GM12878 (cell line): ENCODE results near the gene MAGI2. TPM values are rescaled to one million over a fixed set of nuclear protein-coding genes. Genes with fewer than 3 reads are reported as not detected.

Experiments used
- ATAC-seq: fragments of 200-7000 bp; cut with Tn5 transposase; 3 replicates; pipeline ENCODE4 v1.9.1; 2020; ENCODE audit warnings: mild to moderate bottlenecking, moderate library complexity
- BruUV-seq: library from RNA; stranded (reverse); fragments of 400-500 nt; replicated peaks from 2 replicates; lab custom pipeline; 2021; lab: Mats Ljungman, UMichigan
- CTCF ChIA-PET: fragments of 300-600 bp; sonication (Branson Sonifier 250); formaldehyde crosslinking; extraction: SDS; loops from one replicate; lab custom pipeline; 2021; ENCODE audit warnings: inconsistent platforms; lab: Yijun Ruan, JAX
- POLR2A ChIA-PET: fragments of 350-600 bp; formaldehyde crosslinking; extraction: SDS; loops from one replicate; lab custom pipeline; 2021; ENCODE audit warnings: inconsistent platforms; lab: Charles Lee
- RAD21 ChIA-PET: fragments of 300-600 bp; sonication (Branson Sonifier 250); formaldehyde crosslinking; loops from one replicate; lab custom pipeline; 2023; ENCODE audit warnings: antibody characterized with exemption; ENCODE audit not compliant: unreplicated experiment; lab: Charles Lee
- SMC1A ChIA-PET: fragments of 300-600 bp; sonication (Branson Sonifier 250); formaldehyde crosslinking; loops from one replicate; lab custom pipeline; 2023; ENCODE audit not compliant: unreplicated experiment, uncharacterized antibody; lab: Charles Lee
- DNase-seq: peaks from one replicate; pipeline ENCODE4 v3.0.0-alpha.2; 2011; ENCODE audit warnings: low read depth, low spot score
- FAIRE-seq: peaks from 3 replicates; lab custom pipeline; 2011; peaks lifted over from hg19 to GRCh38; lab: Jason Lieb, UNC
- H2AFZ ChIP-seq: 2 replicates; pipeline ENCODE4 v1.6.0; 2011; ENCODE audit warnings: low read depth, low read length, control low read depth; ENCODE audit not compliant: control insufficient read depth
- H3K27ac ChIP-seq: 2 replicates; pipeline ENCODE4 v1.5.1; 2011; ENCODE audit warnings: control low read depth; ENCODE audit not compliant: control insufficient read depth, insufficient read depth
- H3K27me3 ChIP-seq, 2 experiments: replicated peaks in 1 of 2; 2 replicates each; pipeline versions ENCODE4 v1.6.0 to v1.6.1; 2011; ENCODE audit warnings: low read length in 1 of 2; ENCODE audit not compliant: control insufficient read depth in 2 of 2, insufficient read depth in 2 of 2
- H3K36me3 ChIP-seq, 2 experiments: 2 replicates each; pipeline ENCODE4 v1.5.1; 2011; ENCODE audit warnings: low read length in 1 of 2; ENCODE audit not compliant: control insufficient read depth in 2 of 2, insufficient read depth in 2 of 2
- H3K4me1 ChIP-seq: 2 replicates; pipeline ENCODE4 v1.6.1; 2011; ENCODE audit warnings: mild to moderate bottlenecking, low read length, moderate library complexity, mixed read lengths; ENCODE audit not compliant: control insufficient read depth, insufficient read depth
- H3K4me2 ChIP-seq: 2 replicates; pipeline ENCODE4 v1.6.0; 2011; ENCODE audit warnings: control low read depth; ENCODE audit not compliant: control insufficient read depth, insufficient read depth
- H3K4me3 ChIP-seq: fragments of 200-600 bp; sonication (generic); 2 replicates; pipeline ENCODE4 v1.5.1; 2016
- H3K79me2 ChIP-seq: 2 replicates; pipeline ENCODE4 v1.6.0; 2011; ENCODE audit warnings: low read length; ENCODE audit not compliant: control insufficient read depth, insufficient read depth
- H3K9ac ChIP-seq: 2 replicates; pipeline ENCODE4 v1.8.0; 2011; ENCODE audit warnings: low read length, control low read depth, mixed read lengths; ENCODE audit not compliant: control insufficient read depth, insufficient read depth
- H3K9me3 ChIP-seq: replicated peaks from 3 replicates; pipeline ENCODE4 v1.5.1; 2011; ENCODE audit warnings: mild to moderate bottlenecking, low read length; ENCODE audit not compliant: control insufficient read depth, insufficient read depth
- H4K20me1 ChIP-seq: 2 replicates; pipeline ENCODE4 v1.6.0; 2011; ENCODE audit not compliant: control insufficient read depth, insufficient read depth
- BHLHE40 ChIP-seq, 2 experiments: fragments of 450-650 bp in 1 of 2; IDR thresholded peaks; 2 replicates each; pipeline ENCODE4 v1.6.1; 2011 to 2017; ENCODE audit warnings: low read depth in 2 of 2, borderline replicate concordance in 1 of 2, improper control_type of control experiment in 1 of 2, low read length in 1 of 2, mild to moderate bottlenecking in 1 of 2
- CHD4 ChIP-seq: fragments of 200-600 bp; sonication (generic); IDR thresholded peaks from 2 replicates; pipeline ENCODE4 v1.6.1; 2016; ENCODE audit warnings: mild to moderate bottlenecking
- EP300 ChIP-seq, 2 experiments: fragments of 150-350 bp in 1 of 2; IDR thresholded peaks; 2 replicates each; pipeline ENCODE4 v1.6.1; 2011 to 2012; ENCODE audit warnings: low read depth in 2 of 2, low read length in 2 of 2, borderline replicate concordance in 1 of 2, improper control_type of control experiment in 1 of 2, inconsistent platforms in 1 of 2; ENCODE audit not compliant: control insufficient read depth in 1 of 2
- FOXM1 ChIP-seq: IDR thresholded peaks from 2 replicates; pipeline ENCODE4 v1.6.1; 2012; ENCODE audit warnings: low read depth, mild to moderate bottlenecking, inconsistent platforms, low read length, moderate library complexity
- JUND ChIP-seq: IDR thresholded peaks from 2 replicates; pipeline ENCODE4 v1.6.1; 2012; ENCODE audit warnings: low read depth, mild to moderate bottlenecking, low read length, improper control_type of control experiment, moderate library complexity
- RELB ChIP-seq: fragments of 450-650 bp; IDR thresholded peaks from 2 replicates; pipeline ENCODE4 v1.6.1; 2017; ENCODE audit warnings: low read depth, mild to moderate bottlenecking, moderate library complexity
- SMAD5 ChIP-seq: IDR thresholded peaks from 2 replicates; pipeline ENCODE4 v1.6.1; 2016; ENCODE audit warnings: antibody characterized with exemption, low read depth
- STAT1 ChIP-seq: fragments of 450-650 bp; conservative IDR thresholded peaks from 2 replicates; pipeline ENCODE4 v1.6.1; 2014; ENCODE audit warnings: antibody characterized with exemption, mild to moderate bottlenecking
- ZNF207 ChIP-seq: fragments of 450-650 bp; IDR thresholded peaks from 2 replicates; pipeline ENCODE4 v1.6.1; 2014; ENCODE audit warnings: antibody characterized with exemption, mild to moderate bottlenecking, borderline replicate concordance
- WGBS: methylation state at CpG from one replicate; pipeline ENCODE4 v1.1.6; 2016; ENCODE audit warnings: low lambda C conversion rate; ENCODE audit not compliant: insufficient replicate concordance, insufficient coverage; ENCODE audit errors: missing lambda C conversion rate; 5-methylcytosine and 5-hydroxymethylcytosine counted together
- in situ Hi-C: fragments of 300-500 bp; cut with MboI; formaldehyde crosslinking; loops from 9 replicates; pipeline ENCODE4 v1.14.3; 2018; ENCODE audit warnings: mixed read lengths
- intact Hi-C: fragments of 100-400 bp; cut with micrococcal nuclease; formaldehyde crosslinking; loops from one replicate; pipeline ENCODE4 v1.14.2; 2022; ENCODE audit not compliant: unreplicated experiment
- polyA plus RNA-seq, 11 experiments: library from polyadenylated mRNA; depleted of rRNA in 4 of 11; unstranded in 6 of 11; stranded (reverse) in 5 of 11; fragments of >200 nt; fragmentation: Nextera tagmentation in 4 of 11; fragmentation: Illumina TruSeq in 1 of 11; extraction: Ambion mirVana in 4 of 11; extraction: Trizol in 1 of 11; gene quantifications; 1 replicate in 1 of 11; 2 replicates in 10 of 11; pipeline versions ENCODE4 v1.2.1 to v1.2.3, GENCODE V29; 2011 to 2016; ENCODE audit warnings: inconsistent platforms in 2 of 11, missing spikeins in 2 of 11, low read depth in 1 of 11
- total RNA-seq, 4 experiments: library from RNA; depleted of rRNA in 3 of 4; stranded (reverse); fragments of >200 nt in 3 of 4; fragmentation: Illumina TruSeq in 1 of 4; extraction: Trizol in 1 of 4; gene quantifications; 2 replicates each; pipeline versions ENCODE4 v1.2.1 to v1.2.3, GENCODE V29; 2013 to 2021
- TF ChIP-seq, protein P1 (sequence below): fragments of 450-650 bp; formaldehyde crosslinking; IDR thresholded peaks from 2 replicates; pipeline ENCODE4 v1.5.0; 2022; ENCODE audit warnings: mild to moderate bottlenecking, missing genetic modification characterization
- TF ChIP-seq, protein P2 (sequence below): fragments of 450-650 bp; IDR thresholded peaks from 2 replicates; pipeline ENCODE4 v1.6.1; 2017; ENCODE audit warnings: mild to moderate bottlenecking
- TF ChIP-seq, protein P3 (sequence below): IDR thresholded peaks from 2 replicates; pipeline ENCODE4 v1.6.1; 2011; ENCODE audit warnings: low read depth, mild to moderate bottlenecking, low read length, moderate library complexity, borderline replicate concordance; ENCODE audit errors: extremely low read depth

The MAGI2 gene
- total and polyA plus RNA-seq, 10 of the 15 experiments (the other 5 are each of a cell fraction or from before 2014, with no cell fraction given) = 0.01 to 0.31 (median 0.05) TPM; not detected in 2

DNA sequence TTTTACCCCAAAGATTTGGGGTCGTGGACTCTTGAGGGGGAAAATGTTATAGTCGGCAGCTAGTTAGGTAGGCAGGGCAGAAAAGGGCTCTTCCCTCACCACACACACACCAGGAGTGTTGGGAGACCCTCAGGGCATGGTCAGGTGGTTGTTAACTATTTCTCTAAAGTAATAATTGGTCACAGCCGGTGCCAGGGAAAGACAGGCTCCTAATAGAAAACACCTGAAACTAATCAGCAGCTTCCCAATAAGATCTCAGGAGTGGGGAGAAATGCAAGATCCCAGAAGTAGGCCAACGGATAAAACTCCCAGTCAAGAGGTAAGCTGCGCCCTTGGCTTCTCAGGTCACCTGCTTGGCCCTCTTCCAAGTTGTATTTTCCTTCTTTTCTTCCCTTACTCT lies 1441.8 kb downstream of the MAGI2 start:
- DNase-seq (no peak), ATAC-seq (no peak), FAIRE-seq (no peak)
- no peaks in the 10 kb centered on the region for H3K27me3 ChIP-seq
- RAD21 ChIA-PET = no interaction called here
- BruUV-seq = no TSS peak
- H3K36me3 ChIP-seq = no peaks in the 10 kb centered on the region
- TF ChIP-seq FOXM1 (no peak), JUND (no peak), CHD4 (no peak), BHLHE40 (IDR thresholded peaks at IDR 0.05; ENCODE audit: borderline replicate concordance in 1 of 2, low read depth in 2 of 2, low read length in 1 of 2) (no peak), STAT1 (no peak), ZNF207 (no peak), SMAD5 (no peak), RELB (no peak), EP300 (IDR thresholded peaks at IDR 0.05; ENCODE audit: borderline replicate concordance in 1 of 2, control insufficient read depth in 1 of 2, low read depth in 2 of 2, low read length in 2 of 2) (no peak)
- TF ChIP-seq, protein P1, sequence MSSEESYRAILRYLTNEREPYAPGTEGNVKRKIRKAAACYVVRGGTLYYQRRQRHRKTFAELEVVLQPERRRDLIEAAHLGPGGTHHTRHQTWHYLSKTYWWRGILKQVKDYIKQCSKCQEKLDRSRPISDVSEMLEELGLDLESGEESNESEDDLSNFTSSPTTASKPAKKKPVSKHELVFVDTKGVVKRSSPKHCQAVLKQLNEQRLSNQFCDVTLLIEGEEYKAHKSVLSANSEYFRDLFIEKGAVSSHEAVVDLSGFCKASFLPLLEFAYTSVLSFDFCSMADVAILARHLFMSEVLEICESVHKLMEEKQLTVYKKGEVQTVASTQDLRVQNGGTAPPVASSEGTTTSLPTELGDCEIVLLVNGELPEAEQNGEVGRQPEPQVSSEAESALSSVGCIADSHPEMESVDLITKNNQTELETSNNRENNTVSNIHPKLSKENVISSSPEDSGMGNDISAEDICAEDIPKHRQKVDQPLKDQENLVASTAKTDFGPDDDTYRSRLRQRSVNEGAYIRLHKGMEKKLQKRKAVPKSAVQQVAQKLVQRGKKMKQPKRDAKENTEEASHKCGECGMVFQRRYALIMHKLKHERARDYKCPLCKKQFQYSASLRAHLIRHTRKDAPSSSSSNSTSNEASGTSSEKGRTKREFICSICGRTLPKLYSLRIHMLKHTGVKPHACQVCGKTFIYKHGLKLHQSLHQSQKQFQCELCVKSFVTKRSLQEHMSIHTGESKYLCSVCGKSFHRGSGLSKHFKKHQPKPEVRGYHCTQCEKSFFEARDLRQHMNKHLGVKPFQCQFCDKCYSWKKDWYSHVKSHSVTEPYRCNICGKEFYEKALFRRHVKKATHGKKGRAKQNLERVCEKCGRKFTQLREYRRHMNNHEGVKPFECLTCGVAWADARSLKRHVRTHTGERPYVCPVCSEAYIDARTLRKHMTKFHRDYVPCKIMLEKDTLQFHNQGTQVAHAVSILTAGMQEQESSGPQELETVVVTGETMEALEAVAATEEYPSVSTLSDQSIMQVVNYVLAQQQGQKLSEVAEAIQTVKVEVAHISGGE (CRISPR knock-in tag) = no peak
- TF ChIP-seq, protein P2, sequence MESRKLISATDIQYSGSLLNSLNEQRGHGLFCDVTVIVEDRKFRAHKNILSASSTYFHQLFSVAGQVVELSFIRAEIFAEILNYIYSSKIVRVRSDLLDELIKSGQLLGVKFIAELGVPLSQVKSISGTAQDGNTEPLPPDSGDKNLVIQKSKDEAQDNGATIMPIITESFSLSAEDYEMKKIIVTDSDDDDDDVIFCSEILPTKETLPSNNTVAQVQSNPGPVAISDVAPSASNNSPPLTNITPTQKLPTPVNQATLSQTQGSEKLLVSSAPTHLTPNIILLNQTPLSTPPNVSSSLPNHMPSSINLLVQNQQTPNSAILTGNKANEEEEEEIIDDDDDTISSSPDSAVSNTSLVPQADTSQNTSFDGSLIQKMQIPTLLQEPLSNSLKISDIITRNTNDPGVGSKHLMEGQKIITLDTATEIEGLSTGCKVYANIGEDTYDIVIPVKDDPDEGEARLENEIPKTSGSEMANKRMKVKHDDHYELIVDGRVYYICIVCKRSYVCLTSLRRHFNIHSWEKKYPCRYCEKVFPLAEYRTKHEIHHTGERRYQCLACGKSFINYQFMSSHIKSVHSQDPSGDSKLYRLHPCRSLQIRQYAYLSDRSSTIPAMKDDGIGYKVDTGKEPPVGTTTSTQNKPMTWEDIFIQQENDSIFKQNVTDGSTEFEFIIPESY = no peak
- TF ChIP-seq, protein P3, sequence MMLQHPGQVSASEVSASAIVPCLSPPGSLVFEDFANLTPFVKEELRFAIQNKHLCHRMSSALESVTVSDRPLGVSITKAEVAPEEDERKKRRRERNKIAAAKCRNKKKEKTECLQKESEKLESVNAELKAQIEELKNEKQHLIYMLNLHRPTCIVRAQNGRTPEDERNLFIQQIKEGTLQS = no peak
- no peak overlapping the region for H3K4me3 ChIP-seq
- no peak overlapping the region for H2AFZ ChIP-seq
- H4K20me1 ChIP-seq = no peaks in the 10 kb centered on the region
- H3K4me2 ChIP-seq = no peak overlapping the region
- H3K4me1 ChIP-seq = no peaks in the 10 kb centered on the region
- 7% methylated on average over 5 of the region's 5 CpGs for WGBS
- SMC1A ChIA-PET = interaction anchor here (1.7 kb wide), 1 partner anchor 14 kb away, joined by 4 read pairs; no protein-coding TSS in a partner anchor
- H3K9ac ChIP-seq = no peak overlapping the region
- POLR2A ChIA-PET = no interaction called here
- H3K9me3 ChIP-seq = no peaks in the 10 kb centered on the region
- in situ Hi-C loops (no loop called here), intact Hi-C loops (no loop called here)
- CTCF ChIA-PET = interaction anchor here (0.7 to 1.5 kb wide), 2 partner anchors 9 to 38 kb away, joined by 4 to 10 read pairs; no protein-coding TSS in a partner anchor
- no peak overlapping the region for H3K27ac ChIP-seq
- H3K79me2 ChIP-seq = no peaks in the 10 kb centered on the region
